Measurements from ENCODE around the gene STOX1.
"Not testable (repeated sequence)": the region's sequence is repeated elsewhere in the genome, so short reads cannot be mapped to it uniquely, and the experiment has no call there.

Gene STOX1

DNA sequence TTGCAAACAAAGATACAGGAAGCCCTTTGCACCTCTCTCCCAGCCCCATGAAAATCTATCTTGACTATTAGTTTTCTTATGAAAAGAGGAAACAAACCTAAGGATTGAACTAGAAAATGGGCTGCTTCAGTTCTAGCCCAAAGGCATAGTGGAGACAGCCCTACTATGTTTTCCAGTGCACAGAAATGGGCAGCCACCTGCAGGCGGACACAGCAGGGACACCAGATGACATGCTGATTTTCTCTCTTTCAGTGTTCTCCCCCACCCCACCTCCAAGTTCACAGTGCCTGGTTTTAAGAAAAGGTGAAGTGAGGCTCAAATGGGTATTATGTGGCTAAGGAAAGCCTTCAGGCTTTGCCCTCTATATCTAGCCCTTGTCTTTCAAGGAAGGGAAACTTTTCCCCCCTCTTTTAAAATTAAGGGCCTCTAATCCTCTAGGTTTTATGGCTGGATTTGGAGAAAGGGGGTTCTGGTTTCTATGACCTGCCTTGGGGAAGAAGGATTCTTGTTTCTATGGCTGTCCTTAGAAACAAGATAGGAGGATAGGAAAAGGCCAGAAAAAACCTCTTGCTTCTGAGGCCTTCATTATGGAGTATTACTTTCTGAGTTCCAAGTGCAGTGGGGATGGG lies 50.3 kb downstream of the STOX1 start:
- no peak for DNase-seq (ENCODE audit: low read depth in 2 of 2, low spot score in 1 of 2)

DNA sequence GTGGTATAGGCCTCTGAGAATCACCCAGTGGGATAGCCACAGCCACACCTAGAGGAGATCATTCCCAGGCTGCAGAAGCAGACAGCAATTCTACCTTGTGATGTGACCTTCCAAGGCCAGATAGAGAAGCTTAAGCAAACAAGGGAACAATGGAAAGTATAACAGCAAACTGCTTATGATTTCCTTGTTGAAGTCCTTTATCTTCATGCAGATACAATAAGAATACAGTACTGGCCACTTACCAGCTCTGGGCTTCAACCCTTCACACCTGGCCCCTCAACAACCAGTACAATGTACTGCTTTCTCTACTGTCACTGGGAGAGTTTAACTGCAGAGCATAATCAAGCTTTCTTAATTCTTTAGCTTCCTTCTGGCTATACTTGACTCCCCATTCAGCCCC lies 51.2 kb downstream of the STOX1 start:
- no peak for DNase-seq (ENCODE audit: low read depth in 2 of 2, low spot score in 1 of 2)

DNA sequence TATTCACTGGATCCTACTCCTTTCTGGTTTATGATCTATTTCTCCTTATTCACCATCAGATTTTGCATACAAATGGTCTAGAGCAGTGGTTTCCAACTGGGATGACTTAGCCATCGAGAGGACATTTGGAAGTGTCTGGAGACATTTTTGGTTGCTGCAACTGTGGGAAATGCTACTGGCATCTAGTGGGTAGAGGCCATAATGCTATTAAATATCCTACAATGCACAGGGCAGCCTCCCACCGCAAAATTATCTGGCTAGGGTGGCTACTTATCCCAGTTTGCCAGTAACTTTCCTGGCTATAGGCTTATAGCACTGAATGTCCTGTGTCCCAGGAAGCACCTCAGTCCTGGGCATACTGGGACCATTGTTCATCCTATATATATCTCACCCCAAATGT lies 52.3 kb downstream of the STOX1 start:
- no peak for DNase-seq (ENCODE audit: low read depth in 2 of 2, low spot score in 1 of 2)

DNA sequence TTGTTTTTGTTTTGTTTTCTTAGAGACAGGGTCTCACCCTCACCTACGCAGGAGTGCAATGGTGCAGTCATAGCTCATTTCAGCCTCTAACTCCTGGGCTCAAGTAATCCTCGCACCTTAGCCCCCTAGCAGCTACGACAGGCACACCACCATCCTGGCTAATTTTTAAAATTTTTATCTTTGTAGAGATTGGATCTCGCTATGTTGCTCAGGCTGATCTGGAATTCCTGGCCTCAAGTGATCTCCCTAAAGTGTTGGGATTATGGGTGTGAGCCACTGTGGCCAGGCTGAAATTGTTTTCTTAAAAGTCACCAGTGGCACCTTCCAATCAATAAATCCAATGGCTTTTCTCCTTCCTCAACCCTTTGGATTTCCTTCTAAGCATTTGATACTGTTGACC lies 52.9 kb downstream of the STOX1 start:
- DNase-seq (ENCODE audit: low read depth in 2 of 2, low spot score in 1 of 2): no peak

DNA sequence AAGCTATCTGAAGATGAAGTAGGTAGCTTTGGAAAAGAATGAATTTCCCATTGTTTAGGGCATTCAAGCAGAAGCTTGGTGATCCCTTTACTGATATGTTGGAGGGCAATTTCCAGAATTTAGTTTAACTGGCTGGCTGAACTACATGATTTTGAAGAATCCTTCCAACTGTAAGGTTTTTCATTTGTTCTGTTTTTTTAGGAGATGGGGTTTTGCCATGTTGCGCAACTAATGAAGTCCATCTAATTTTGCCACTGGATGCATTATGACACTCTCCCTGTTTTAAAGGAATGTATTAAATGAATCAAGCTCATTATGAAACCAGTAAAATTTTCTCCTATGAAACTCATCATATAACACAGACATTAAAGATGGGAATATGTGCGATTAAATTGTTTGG lies 67.7 kb downstream of the STOX1 start:
- DNase-seq (ENCODE audit: low read depth in 2 of 2, low spot score in 1 of 2): no peak

DNA sequence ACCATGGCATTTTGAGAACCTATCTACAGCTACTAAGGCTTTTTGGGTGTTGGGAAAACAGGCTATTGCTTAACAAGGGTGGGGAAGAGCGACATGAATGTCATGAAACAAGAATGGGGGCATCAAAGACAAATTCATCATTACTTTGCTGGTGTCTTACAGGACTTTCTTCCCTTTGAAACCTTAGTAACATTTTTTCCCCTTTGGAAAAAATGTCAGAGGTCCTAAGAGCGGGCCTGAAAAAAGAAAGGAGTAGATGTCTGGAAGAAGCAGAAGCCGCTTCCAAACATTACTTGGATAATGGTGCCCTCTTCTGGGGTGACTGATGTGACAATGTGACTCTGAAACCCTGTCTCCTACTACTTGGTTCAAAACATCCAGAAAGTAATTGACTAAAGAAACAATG lies 70.0 kb downstream of the STOX1 start:
- DNase-seq (ENCODE audit: low read depth in 2 of 2, low spot score in 1 of 2): no peak

DNA sequence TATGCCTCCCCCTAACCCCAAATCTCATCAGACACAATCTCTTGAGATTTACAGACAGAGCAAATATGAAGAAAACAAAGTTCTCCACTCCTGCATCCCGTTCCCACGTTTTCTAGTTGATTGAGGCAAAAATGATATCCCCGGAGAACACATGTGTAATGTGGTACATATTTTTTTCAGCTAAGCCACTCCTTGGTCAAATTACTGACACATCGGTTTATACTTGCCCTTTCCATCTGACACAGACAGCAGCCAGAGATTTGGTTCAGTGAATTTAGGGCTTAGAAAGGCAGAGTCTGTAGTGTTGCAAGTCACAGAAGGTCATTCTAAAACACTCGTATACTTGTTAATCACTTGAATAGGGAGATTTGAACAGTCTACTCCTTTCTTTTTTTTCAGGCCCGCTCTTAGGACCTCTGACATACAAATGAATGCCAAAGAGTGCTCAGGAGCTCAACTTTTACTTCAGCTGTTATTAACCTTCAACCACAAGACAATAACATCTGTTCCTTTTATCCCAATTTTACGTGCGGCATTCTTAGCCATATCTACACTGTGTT lies 71.9 kb downstream of the STOX1 start:
- DNase-seq (ENCODE audit: low read depth in 2 of 2, low spot score in 1 of 2): no peak

DNA sequence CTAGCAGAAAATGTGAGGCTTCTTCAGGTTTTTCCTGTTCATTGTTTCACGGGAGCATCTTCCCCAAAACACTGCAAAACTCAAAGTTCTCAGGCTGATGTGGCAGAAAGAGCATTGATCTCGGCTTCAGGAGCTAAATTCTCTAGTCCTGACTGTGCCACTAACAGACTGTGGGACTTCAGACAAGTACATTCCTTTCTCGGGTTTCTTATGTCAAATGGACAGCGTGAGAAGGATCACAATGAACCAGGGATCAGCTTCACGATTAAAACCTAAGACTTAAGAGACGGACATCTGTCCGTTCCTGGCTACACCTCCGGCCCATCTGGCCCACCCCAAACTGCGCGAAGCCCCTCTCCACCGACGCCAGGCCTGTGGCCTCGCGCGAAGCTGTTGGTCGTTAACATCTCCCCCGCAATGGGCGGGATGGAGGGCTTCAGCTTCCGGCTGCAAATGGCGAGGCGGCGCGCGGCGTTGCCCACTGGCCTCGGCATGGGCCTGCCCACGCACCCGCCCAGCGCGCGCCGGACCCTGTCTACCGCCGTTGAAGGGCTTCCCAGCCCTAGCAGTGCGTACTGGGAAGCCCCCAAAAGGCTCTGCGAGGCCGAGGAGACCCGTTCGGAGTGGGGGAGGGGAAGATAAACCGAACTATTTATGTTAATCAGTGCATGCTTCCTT lies 73.2 kb downstream of the STOX1 start:
- no peak for DNase-seq (ENCODE audit: low read depth in 2 of 2, low spot score in 1 of 2)

DNA sequence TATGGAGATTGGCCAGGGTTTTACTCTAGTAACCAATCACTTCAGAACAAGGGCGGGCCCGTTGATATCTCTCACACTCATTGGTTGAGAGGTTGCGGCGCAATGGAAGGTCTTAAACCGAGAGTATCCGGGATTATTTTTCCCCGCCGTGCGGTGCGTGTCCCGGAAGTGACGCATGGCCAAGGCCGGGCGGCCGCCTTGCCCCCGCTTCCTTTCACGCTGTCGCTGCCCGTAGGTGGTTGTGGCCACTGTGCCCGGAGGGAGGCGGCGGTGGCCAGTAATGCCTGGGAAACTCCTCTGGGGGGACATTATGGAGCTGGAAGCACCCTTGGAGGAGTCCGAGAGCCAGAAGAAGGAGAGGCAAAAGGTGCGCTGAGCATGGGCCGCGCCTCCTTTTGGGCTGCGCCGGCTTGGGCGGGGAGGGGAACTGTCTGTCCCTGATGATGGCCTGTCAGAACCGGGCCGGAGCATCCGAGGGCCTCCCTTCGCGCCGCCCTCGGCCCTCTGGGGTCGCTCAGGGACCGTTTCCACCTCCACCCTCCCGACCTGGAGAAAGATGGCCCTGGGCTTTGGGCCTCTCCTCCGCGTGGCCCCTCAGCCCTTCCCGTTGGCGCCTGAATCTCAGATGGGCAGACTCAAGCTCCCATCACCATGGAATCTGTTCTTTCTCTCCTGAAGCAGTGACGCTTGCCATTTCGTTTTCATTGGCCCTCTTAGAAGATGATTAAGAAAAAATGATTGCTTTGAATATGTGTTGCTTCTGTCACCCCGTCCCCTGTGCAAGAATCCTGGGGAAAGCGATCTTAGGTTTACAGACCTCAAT lies 74.0 kb downstream of the STOX1 start, which contains the start of gene DDX50:
DDX50 (plus strand) TSS at position 211 of the 823 bp plus-strand sequence; CDS start at position 281, 70 bp downstream.
- DNase-seq (ENCODE audit: low read depth in 2 of 2, low spot score in 1 of 2): peak; percentile 93

DNA sequence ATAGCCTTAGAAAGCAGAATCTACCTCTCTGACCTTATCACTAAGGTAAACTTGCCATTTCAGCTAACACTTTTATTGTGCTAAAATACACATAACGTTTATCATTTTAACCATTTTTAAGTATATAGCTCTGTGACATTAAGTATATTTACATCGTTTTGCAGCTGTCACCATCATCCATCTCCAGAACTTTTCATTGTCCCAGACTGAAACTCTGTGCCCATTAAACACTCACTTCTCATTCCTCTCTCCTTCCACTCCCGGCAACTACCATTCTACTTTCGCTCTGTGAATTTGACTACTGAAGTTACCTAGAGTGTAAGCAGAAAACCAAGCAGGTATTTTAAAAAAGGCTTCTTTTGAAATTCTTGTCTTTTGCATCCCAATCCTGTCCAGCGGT lies 75.1 kb downstream of the STOX1 start:
- no peak for DNase-seq (ENCODE audit: low read depth in 2 of 2, low spot score in 1 of 2)

DNA sequence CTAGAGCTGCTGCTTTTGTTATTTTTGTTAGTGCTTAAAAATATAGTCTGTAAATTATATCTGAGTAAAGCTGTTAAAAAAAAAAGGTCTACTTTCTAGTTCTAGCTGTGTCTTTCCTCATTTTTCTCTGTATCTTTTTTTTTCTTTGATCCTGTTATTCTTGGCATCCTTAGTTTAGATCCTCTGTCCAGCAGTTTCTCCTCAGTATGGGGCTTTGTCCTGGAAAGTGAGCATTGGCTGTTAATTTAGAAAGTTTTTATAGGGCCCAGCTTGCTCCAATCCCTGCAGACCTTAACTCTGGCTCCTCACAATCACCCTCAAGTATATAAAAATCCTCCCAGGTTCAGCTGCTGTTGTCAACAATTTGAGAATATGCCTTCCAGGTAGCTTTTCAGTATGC lies 97.3 kb downstream of the STOX1 start:
- no peak for DNase-seq (ENCODE audit: low read depth in 2 of 2, low spot score in 1 of 2)

DNA sequence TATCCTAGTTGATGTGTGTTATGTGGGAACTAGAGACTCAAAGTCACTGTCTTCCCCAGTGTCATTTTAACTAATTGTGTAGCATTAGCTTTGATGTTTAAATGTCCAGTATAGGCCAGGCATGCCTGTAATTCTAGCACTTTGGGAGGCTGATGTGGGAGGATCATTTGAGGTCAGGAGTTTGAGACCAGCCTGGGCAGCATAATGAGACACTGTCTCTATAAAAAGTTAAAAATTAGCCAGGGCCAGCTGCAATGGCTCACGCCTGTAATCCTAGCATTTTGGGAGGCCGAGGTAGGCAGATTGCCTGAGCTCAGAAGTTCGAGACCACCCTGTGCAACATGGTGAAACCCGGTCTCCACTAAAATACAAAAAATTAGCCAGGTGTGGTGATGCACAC lies 98.2 kb downstream of the STOX1 start:
- DNase-seq (ENCODE audit: low read depth in 2 of 2, low spot score in 1 of 2): no peak

DNA sequence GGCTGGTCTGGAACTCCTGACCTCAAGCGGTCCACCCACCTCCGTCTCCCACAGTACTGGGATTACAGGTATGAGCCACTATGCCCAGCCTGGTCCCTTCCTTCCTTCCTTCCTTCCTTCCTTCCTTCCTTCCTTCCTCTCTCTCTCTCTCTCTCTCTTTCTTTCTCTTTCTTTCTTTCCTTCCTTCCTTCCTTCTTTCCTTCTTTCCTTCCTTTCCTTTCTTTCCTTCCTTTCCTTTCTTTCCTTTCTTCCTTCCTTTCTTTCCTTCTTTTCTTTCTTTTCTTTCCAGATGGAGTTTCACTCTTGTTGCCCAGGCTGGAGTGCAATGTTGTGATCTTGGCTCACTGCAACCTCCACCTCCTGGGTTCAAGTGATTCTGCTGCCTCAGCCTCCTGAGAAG lies 101.8 kb downstream of the STOX1 start:
- DNase-seq (ENCODE audit: low read depth in 2 of 2, low spot score in 1 of 2): not testable (repeated sequence)

DNA sequence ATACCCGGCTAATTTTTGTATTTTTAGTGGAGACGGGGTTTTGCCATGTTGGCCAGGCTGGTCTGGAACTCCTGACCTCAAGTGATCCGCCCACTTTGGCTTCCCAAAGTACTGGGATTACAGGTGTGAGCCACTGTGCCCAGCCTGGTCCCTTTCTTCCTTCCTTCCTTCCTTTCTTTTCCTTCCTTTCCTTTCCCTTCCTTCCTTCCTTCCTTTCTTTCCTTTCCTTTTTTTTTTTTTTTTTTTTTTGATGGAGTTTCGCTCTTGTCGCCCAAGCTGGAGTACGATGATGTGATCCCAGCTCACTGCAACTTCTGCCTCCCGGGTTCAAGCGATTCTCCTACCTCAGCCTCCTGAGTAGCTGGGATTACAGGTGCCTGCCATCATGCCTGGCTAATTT lies 102.6 kb downstream of the STOX1 start:
- DNase-seq (ENCODE audit: low read depth in 2 of 2, low spot score in 1 of 2): not testable (repeated sequence)

DNA sequence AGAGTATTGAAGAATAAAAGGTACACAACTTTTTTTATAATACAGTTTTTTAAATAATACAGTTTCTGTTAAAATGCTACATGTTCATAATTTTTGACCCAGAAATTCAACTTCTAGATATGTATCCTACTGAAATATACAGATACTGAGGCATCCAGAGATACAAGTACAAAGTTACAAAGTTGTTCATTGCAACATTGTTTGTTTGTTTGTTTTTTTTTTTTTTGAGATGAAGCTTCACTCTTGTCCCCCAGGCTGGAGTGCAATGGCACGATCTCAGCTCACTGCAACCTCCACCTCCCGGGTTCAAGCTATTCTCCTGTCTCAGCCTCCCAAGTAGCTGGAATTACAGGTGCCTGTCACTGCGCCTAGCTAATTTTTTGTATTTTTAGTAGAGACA lies 105.5 kb downstream of the STOX1 start:
- not testable (repeated sequence) for DNase-seq (ENCODE audit: low read depth in 2 of 2, low spot score in 1 of 2)

DNA sequence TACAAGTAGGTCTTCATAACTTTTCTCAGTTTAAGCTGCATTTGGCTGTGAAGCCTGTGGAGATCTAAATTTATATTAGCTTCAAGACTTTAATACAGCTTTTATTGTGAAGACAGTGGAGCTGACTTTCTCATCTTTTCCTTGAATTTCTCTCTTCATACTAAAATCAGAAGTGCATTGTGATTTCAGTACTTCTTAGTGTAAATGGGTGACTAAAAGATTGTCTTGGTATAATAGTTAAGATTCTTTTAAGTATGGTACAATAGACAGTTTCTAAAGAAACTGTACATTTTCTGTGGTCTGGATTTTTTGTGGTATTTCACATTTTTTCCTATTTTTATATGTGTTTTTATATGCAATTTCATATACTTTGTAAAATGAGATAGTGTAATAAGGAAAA lies 107.7 kb downstream of the STOX1 start:
- DNase-seq (ENCODE audit: low read depth in 2 of 2, low spot score in 1 of 2): no peak

DNA sequence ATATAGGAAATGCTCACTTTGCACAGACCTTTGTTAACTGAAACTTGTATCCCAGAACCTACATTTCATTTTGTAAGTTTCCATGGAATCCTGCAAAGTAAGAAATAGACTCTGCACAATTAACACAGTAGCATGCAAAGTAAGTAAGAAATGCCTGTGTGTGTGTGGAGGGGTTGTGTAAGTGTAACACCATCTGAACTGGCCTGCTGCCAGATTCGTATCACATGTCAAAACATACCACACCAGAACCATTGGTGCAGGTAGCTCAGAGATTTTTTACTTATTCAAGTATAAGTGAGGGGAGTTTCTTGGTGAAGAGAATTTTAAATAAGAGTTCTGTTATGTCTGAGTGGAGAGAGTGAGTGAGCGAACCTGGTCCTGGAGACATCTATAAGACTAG lies 110.8 kb downstream of the STOX1 start:
- no peak for DNase-seq (ENCODE audit: low read depth in 2 of 2, low spot score in 1 of 2)

DNA sequence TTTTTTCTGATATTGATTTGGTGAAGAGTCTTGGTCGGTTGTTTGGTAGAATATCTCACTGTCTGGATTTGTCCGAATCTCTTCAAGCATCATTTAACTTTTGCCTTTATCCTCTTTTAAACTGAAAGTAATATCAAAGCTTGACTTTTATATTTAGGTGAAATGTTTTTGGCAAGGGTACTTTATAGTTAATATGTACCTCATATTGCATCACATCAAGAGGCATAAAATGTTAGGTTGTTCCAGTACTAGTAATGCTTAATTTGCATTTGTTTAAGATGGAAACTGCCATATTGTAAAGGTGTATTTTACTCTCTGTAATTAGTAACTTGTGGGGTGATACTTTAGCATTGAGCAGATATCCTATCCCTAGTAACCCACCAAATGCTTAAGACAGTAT lies 111.6 kb downstream of the STOX1 start:
- DNase-seq (ENCODE audit: low read depth in 2 of 2, low spot score in 1 of 2): no peak

DNA sequence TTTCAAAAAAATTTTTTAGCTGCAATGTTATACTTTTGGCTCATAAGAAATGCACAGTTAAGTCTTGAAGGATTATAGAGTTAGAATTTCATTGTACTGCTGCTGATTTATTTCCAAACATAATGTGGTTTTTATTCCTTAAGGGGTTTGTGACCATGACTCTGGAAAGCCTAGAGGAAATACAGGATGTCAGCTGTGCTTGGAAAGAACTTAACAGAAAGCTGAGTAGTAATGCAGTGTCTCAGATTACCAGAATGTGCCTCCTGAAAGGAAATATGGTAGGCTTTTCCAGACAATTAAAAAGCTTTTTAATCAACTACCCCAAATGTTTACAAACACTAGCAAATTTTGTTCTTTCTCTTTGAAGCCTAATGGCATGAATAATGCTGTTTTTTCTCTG lies 113.6 kb downstream of the STOX1 start:
- DNase-seq (ENCODE audit: low read depth in 2 of 2, low spot score in 1 of 2): not testable (repeated sequence)

All from stimulated activated CD8-positive, alpha-beta memory T cell treated with anti-CD3 and anti-CD28 coated beads, Interleukin-4, amount 100 ng/mL, for 1 hour (primary cell).